HG03108 (cell line): ENCODE results near the gene SLC39A12.

Experiments
- ATAC-seq: cut with Tn5 transposase; IDR thresholded peaks from one replicate; pipeline ENCODE4 v1.9.1; 2021; ENCODE audit warnings: moderate library complexity; ENCODE audit not compliant: unreplicated experiment

SLC39A12 gene

DNA sequence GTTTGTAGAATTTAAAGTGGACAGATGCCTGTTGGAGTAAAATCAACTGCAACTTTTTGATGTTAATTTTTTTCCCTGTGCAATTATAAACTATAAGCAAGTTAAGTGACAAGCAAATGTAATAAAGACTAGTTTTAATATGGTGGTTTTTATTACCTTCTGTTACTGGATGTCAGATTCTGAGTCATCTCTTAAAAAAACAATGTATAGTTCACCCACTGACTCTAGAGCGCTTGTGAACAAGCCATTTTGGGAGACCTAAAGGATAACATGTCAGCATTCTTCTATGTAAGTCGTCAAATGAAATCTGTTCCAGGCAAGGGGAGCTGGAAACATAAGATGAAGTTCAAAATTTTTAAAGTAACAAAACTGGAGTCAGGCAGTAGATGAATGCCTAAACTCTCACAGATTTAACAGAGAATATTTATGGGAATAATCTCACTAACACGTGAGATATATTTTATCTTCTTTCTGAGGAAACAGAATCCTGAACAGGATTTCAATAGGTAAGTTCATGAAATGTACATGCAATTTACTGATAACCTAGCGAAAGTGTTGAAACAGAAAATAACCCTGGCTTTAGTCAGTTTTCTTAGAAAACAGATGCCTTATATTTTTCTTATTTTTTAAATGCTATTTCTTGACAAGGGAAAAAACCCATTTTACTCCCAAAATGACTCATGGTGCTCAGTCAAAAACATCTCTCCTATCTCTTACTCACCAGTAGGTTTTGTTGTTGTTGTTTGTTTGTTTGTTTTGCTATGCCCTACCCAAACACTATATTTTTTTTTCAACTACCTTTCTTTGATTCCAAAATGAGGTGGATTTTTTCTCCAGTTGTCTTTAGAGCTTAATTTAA, 91.7 kb downstream of the SLC39A12 start:
- no peak for ATAC-seq

DNA sequence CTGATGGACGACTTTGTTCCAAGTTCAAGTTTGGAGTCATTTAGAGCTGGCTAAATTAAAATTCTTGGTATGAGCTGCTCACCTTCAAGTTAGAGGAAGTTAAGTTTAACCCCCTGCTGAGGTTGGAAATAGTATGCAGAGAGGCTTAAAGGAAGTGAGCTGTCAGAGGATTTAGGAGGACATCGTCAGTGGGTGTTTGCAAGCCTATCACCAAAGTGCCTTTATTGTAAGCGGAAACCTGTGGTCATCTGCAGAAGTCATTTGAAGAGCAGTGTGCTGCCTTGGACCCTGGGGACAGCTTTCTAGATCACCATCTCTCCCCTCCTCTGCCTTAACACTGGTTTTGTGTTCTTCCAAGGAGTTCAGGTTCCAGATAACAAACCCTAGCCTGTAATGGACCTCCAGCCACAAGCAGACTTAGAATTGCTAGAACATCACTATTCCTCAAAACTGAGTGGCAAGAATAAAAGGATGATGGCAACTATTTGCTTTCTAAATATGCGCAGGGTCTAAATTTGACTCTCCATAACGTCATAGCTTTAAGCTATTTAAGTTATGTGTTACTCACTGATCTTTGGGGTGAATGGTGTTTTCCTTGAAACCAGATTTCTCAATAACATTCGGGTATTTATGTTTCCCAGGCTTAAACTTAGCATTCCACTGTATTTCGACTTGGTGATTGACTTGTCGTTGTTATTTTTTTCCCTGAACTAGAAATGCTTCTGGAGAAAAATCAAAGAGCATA, 93.4 kb downstream of the SLC39A12 start:
- no peak for ATAC-seq

DNA sequence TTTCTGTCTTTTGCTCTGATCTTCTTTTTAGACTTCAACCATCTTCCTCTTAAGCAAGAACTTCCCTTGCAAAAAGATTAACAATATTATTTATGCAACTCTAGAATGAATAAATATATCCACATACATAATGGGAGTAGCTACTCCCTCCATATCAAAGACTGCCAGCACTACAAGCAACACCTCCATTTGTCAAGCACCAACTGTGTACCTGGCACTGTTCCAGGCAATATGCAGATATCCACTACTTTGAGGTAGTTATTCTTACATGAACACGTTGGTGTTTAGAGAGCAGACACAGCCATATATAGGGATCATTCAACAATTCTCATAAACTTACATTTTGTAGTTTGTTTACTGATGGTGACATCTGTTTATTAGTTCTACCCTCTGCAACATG, 104.9 kb downstream of the SLC39A12 start:
- no peak for ATAC-seq

DNA sequence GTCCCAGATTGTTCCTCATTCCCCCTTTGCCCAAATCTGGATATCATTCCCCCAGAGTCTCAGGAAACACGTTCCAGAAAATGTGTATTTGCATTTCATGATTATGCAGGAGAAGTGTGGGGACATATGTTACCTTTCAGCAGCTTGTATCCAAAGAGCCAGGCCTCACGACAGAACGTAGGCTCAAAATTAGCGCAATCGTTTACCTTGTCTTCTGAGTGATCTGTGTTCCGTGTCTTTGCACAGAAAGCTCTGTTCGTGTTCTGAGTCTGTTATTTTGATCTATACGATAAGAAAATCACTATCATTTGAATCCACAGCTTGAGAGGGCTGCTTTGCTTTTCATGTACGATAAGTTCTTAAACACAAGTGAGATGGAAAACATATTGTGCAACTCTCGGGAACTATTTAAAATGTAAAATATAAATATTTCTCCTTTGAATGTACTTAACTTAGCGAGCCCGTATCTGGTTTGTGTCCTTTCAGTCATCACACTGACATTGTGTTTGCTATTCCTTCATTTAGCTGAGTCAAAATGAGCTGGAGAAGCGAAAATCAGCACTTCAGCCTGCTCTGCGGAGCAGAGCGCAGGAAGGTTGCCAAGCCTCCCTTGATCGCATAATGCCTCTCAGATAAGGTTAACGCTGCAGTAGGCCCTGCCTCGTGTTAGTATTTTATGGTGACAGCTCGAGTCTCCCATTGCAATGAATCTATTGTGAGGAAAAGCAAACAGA, 108.3 kb downstream of the SLC39A12 start:
- ATAC-seq = no peak

DNA sequence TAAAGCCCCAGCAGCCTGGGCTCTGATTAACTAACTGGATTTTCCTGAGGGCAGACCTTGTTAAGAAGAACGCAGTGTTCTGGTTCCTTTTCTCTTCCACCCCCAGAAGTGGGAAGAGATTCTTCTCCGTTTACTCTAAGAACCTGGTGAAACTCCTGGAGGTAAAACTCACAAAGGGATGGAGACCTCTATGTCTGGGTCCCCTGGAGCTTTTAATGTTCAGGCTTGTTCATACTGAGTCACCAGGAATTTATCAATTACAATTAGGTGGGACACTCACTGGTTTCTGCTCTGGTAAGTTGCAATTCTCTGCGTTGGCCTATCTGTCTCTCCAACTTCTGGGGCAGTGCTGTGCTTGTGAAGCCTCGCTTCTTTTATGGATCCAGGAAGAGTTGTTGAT, 115.2 kb downstream of the SLC39A12 start:
- ATAC-seq = no peak

DNA sequence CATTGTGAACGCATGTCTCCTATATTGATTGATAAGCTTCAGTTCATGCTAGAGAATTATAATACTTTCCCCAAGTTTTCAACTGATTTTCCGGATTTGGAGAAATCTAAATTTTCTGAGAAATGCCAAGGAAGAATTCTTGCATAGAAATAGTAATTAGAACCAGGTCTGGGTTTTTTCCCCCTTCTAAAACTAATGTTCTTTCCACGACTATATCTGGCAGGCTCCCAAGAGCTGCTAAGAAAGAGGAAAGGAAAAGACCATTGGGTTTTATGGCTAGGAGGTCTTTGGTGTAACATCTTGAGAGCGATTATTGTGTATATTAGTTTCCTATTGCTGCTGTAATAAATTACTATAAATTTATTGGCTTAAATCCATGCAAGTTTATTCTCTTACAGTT, 116.7 kb downstream of the SLC39A12 start:
- ATAC-seq = no peak

DNA sequence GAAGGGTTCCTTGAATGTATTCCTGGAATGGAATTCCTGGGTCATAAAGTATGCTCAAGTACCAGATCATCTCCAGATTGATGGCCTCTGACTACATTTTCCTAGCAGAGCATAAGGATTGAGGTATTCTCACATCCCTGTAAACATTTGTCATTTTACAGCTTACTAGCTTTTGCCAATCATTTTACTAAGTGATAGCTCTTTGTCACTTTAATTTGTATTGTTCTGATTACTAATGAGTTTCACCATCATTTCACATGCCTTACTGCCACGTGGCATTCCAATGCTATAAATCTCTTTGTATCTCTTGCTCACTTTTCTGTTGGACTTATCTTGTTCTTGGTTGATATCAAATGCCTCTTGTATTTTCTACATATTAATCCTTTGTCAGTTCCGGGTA, 119.9 kb downstream of the SLC39A12 start:
- ATAC-seq = no peak

DNA sequence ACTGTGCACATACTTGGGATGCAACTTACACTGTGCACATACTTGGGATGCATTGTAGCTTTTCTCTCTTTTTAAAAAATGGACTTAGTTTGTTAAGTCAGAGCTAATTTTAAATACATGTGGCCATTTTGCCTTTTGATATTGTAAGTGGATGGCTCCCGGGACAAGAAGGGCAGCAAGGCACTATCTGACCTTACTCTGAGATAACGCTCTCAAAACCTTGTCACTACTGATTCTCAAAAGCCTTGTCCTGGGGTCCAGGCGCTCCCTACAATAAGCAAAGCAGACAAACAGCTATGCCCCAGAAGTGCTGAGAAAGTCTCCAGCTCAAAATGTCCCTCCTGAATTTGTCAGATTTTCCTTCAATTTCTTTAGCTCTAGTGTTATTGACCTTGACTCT, 121.6 kb downstream of the SLC39A12 start:
- no peak for ATAC-seq

DNA sequence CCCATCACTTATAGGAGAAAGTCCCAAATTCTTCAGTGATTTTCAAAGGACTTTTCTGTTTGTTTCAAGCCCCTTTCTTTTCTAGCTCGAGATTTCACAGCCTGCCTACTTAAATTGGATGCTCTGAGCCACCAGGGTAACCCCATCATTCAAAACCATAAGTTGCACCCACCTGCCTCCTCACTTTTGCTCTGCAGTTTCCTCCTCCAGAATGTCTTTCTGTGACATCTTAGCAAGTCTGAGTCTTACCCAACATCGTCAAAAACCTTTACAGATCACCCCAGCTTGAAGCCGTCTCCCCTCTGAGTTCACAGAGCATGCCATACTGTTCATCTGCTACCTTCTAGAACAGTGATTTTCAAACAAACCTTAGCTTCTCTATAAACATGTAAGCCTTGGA, 124.2 kb downstream of the SLC39A12 start:
- no peak for ATAC-seq

DNA sequence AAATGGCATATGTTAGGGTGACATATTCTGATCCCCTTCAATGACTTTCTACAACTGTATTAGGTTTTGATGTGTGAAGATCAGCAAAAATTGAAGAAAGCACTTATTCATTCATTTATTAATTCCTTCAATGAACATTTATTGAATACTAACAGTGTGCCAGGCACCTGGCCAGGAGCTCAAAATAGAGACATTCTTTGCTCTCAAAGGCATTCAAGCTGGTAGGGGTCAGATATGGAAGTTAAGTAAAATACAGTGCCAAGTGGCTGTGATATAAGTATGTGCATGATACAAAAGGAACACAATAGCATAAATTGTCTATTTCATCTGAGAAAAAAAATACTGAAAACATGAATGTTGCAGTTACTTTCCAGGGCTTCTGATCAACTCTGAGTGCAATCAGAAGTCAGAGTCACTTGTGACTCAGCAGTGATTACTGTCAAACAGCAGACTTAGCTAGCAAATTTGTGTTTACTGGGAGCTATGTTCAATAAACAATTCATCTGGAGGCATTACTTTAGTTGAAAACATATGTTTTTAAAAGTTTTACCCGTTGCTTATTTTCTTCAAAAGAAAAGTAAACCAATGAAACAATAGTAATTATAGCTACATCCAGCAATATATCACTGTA, 128.1 kb downstream of the SLC39A12 start:
- ATAC-seq = no peak

DNA sequence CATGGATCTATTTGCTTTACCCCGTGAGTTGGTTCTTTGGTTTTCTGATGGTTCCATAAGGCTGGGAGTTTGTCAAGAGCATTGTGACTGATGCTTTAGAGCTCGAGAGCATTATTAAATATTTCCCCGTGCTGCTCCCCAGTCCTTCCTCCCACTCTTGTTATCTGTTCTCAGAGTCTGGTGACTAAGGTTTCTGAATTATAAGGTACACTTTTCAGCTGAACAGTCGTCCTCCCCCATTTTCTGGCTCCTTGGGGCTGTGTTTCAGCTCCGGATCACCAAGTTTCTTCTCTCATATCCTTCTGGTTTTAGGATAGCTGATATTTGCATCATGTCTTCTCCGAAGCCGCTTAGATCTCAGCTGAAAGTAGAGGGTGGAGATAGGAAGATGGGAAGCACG, 130.7 kb downstream of the SLC39A12 start:
- ATAC-seq = no peak

DNA sequence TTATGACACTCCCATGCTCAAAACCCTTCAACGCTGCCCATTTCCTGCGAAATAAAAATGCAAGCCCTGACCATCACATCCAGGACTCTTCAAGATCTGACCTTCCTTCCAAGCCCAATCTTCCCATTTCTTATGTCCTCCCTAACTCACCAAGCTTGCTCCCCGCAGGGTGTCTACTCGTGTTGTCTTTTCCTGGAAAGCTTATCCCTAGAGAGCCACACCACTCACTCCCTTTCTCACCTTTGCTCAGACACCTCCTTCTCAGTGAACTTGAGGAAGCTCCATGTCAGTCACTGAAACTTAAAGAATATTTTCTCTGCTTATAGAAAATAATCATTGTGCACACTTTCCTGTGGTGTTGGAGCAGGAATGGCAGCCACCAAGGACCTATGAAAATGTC, 134.1 kb downstream of the SLC39A12 start:
- ATAC-seq = no peak

DNA sequence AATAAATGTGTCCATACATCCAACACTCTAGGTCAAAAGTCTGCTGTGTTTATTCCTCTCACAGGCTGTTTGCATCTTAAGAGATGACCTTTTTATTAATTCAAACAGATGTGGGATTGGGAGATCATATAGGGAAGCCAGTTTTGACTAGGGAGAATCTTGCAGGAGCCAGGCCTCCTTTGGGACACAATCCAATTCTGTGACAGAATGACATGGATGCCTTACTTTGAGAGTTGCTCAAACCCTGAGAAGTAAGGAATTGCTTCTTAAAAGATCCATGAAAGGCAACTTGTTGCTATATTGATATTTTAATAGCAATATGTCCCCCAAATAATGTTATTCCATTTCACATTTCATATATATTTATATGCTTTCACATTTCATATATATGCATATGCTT, 135.0 kb downstream of the SLC39A12 start:
- ATAC-seq = no peak

DNA sequence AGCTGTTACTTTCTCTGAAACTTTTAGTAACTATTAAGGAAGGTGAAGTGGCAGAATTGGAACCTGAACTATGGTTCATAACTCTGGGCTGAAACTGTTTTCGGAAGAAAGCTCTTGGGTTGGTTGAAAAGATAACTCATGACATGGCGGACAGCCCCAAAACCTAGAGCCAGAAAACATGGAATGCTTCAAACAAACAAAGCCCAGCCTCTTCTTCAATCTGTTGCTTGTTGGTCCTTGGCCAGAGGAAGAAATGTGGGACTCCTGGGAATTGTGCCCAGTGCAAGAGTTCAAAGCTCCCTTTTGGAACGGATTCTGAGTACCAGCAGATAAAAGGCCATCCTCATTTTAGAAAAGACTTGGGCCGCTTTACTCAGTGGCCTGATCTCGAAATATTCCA, 135.6 kb downstream of the SLC39A12 start:
- no peak for ATAC-seq
